ENCODE results near the gene PSMD9. TPM values are rescaled to one million over a fixed set of nuclear protein-coding genes. Genes with fewer than 3 reads are reported as not detected.
"Not testable (repeated sequence)": the region's sequence is repeated elsewhere in the genome, so short reads cannot be mapped to it uniquely, and the experiment has no call there.

PSMD9 gene
- polyA plus RNA-seq, 1 donor, result 55.2 TPM

- H3K4me1 ChIP-seq (ENCODE audit: control insufficient read depth, insufficient read depth, low read length), result no peaks in the 10 kb centered on the region
- no peaks in the 10 kb centered on the region for H3K36me3 ChIP-seq (ENCODE audit: control insufficient read depth, insufficient read depth, low read length)
- H3K9me3 ChIP-seq (ENCODE audit: control insufficient read depth, low read depth, low read length), result no peaks in the 10 kb centered on the region
- DNase-seq, result peak; percentile 51 to 65
- no CpG with 5 or more reads among the region's 5 CpGs for WGBS (ENCODE audit: insufficient coverage, low lambda C conversion rate)
- H3K27ac ChIP-seq (ENCODE audit: low read length), result peak overlapping the region; percentile 37
- no peak overlapping the region for H3K4me3 ChIP-seq (ENCODE audit: low read length)
- no peaks in the 10 kb centered on the region for H3K27me3 ChIP-seq (ENCODE audit: control insufficient read depth, insufficient read depth, low read length)
Measured at GRCh38 chr12:121872546-121873215, 15.9 kb upstream of the PSMD9 start.

- peak overlapping the region; percentile 37 for H3K27ac ChIP-seq (ENCODE audit: low read length)
- H3K4me3 ChIP-seq (ENCODE audit: low read length), result no peak overlapping the region
- no peaks in the 10 kb centered on the region for H3K4me1 ChIP-seq (ENCODE audit: control insufficient read depth, insufficient read depth, low read length)
- H3K9me3 ChIP-seq (ENCODE audit: control insufficient read depth, low read depth, low read length), result no peaks in the 10 kb centered on the region
- DNase-seq, result no peak
- H3K27me3 ChIP-seq (ENCODE audit: control insufficient read depth, insufficient read depth, low read length), result no peaks in the 10 kb centered on the region
- H3K36me3 ChIP-seq (ENCODE audit: control insufficient read depth, insufficient read depth, low read length), result no peaks in the 10 kb centered on the region
- no CpG with 5 or more reads among the region's 6 CpGs for WGBS (ENCODE audit: insufficient coverage, low lambda C conversion rate)
Measured at GRCh38 chr12:121873216-121873569, 15.4 kb upstream of the PSMD9 start.

GRCh38 chr12:121874071-121874470 lies 14.5 kb upstream of the PSMD9 start:
- H3K27ac ChIP-seq (ENCODE audit: low read length), result no peak overlapping the region
- no peak overlapping the region for H3K4me3 ChIP-seq (ENCODE audit: low read length)
- H3K4me1 ChIP-seq (ENCODE audit: control insufficient read depth, insufficient read depth, low read length), result no peaks in the 10 kb centered on the region
- DNase-seq, result no peak
- WGBS (ENCODE audit: insufficient coverage, low lambda C conversion rate), result no CpG with 5 or more reads among the region's 6 CpGs
- no peaks in the 10 kb centered on the region for H3K9me3 ChIP-seq (ENCODE audit: control insufficient read depth, low read depth, low read length)
- H3K36me3 ChIP-seq (ENCODE audit: control insufficient read depth, insufficient read depth, low read length), result no peaks in the 10 kb centered on the region
- no peaks in the 10 kb centered on the region for H3K27me3 ChIP-seq (ENCODE audit: control insufficient read depth, insufficient read depth, low read length)

DNA sequence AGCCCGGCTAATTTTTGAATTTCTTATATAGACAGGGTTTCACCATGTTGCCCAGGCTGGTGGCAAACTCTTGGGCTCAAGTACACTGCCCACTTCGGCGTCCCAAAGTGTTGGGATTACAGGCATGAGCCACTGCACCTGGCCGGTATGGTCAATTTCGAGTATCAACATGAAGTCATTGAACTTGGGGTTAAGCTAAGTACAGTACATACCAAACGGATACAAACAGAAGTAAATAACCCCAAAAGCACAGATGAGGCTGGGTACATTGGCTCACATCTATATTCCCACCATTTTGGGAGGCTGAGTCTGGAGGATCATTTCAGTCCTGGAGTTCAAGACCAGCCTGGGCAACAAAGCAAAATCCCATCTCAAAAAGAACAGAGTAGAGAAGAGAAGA lies 13.0 kb upstream of the PSMD9 start:
- Histone ChIP-seq H3K27ac (ENCODE audit: low read length) (no peak overlapping the region), H3K27me3 (ENCODE audit: control insufficient read depth, insufficient read depth, low read length) (no peaks in the 10 kb centered on the region), H3K36me3 (ENCODE audit: control insufficient read depth, insufficient read depth, low read length) (no peaks in the 10 kb centered on the region), H3K4me3 (ENCODE audit: low read length) (no peak overlapping the region), H3K4me1 (ENCODE audit: control insufficient read depth, insufficient read depth, low read length) (no peaks in the 10 kb centered on the region), H3K9me3 (ENCODE audit: control insufficient read depth, low read depth, low read length) (no peaks in the 10 kb centered on the region)
- WGBS (ENCODE audit: insufficient coverage, low lambda C conversion rate), result no CpG with 5 or more reads among the region's 6 CpGs
- no peak for DNase-seq

- not testable (repeated sequence) for H3K4me1 ChIP-seq (ENCODE audit: control insufficient read depth, insufficient read depth, low read length); DNase-seq; H3K27me3 ChIP-seq (ENCODE audit: control insufficient read depth, insufficient read depth, low read length); H3K36me3 ChIP-seq (ENCODE audit: control insufficient read depth, insufficient read depth, low read length); H3K27ac ChIP-seq (ENCODE audit: low read length); H3K4me3 ChIP-seq (ENCODE audit: low read length); H3K9me3 ChIP-seq (ENCODE audit: control insufficient read depth, low read depth, low read length)
- no CpG with 5 or more reads among the region's 8 CpGs for WGBS (ENCODE audit: insufficient coverage, low lambda C conversion rate)
Measured at GRCh38 chr12:121876080-121876447, 12.5 kb upstream of the PSMD9 start.

DNA sequence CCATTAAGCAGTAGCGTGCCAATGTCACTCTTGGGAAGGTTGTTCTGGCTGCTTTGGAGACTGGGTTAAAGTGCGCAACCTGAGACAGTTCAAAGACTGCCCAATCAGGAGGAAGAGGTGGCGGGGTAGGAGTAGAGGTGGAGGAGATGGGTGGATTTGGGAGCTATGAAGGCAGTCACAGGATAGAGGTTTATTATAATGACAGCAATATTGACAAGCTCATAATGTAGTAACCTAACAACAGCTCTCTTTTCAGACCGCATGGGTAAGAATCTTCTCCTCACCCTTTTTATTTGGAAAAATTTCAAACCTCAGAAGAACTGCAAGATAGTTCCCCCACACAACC lies 5.3 kb upstream of the PSMD9 start:
- H3K27me3 ChIP-seq (ENCODE audit: control insufficient read depth, insufficient read depth, low read length), result peaks cover 8% of the 10 kb centered on the region
- DNase-seq, result no peak
- 67% methylated on average over 1 of the region's 4 CpGs for WGBS (ENCODE audit: insufficient coverage, low lambda C conversion rate)
- no peak overlapping the region for H3K4me3 ChIP-seq (ENCODE audit: low read length)
- H3K4me1 ChIP-seq (ENCODE audit: control insufficient read depth, insufficient read depth, low read length), result peaks cover 3% of the 10 kb centered on the region
- no peaks in the 10 kb centered on the region for H3K36me3 ChIP-seq (ENCODE audit: control insufficient read depth, insufficient read depth, low read length)
- no peak overlapping the region for H3K27ac ChIP-seq (ENCODE audit: low read length)
- no peaks in the 10 kb centered on the region for H3K9me3 ChIP-seq (ENCODE audit: control insufficient read depth, low read depth, low read length)

- not testable (repeated sequence) for H3K36me3 ChIP-seq (ENCODE audit: control insufficient read depth, insufficient read depth, low read length); DNase-seq; H3K27ac ChIP-seq (ENCODE audit: low read length); H3K4me3 ChIP-seq (ENCODE audit: low read length); H3K9me3 ChIP-seq (ENCODE audit: control insufficient read depth, low read depth, low read length); H3K27me3 ChIP-seq (ENCODE audit: control insufficient read depth, insufficient read depth, low read length)
- peaks cover 13% of the 10 kb centered on the region for H3K4me1 ChIP-seq (ENCODE audit: control insufficient read depth, insufficient read depth, low read length)
- WGBS (ENCODE audit: insufficient coverage, low lambda C conversion rate), result 93% methylated on average over 2 of the region's 11 CpGs
Measured at GRCh38 chr12:121885129-121885528, 3.5 kb upstream of the PSMD9 start.

DNA sequence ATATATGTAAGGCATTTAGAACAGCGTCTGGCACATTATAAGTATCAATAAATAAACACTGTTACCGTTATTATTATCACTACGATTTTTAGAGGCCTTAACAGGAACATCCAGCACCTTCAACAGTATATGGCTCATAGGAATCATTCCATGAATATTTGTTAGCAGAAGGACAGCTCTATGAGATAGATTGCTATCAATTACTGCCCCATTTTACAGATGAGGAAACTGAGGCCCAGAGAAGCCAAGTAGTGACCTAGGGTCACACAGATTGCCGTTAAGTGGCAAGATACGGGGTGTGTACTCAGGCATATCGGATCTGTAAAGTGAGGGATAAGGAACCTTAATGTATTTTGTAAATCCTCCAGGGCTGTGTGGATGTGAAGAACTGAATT lies 510 bp upstream of the PSMD9 start:
- WGBS (ENCODE audit: insufficient coverage, low lambda C conversion rate), result no CpG with 5 or more reads among the region's 6 CpGs
- Histone ChIP-seq H3K27me3 (ENCODE audit: control insufficient read depth, insufficient read depth, low read length) (peaks cover 5% of the 10 kb centered on the region), H3K4me3 (ENCODE audit: low read length) (peak overlapping the region; percentile 98), H3K27ac (ENCODE audit: low read length) (peak overlapping the region; percentile 99), H3K36me3 (ENCODE audit: control insufficient read depth, insufficient read depth, low read length) (peaks cover 3% of the 10 kb centered on the region), H3K4me1 (ENCODE audit: control insufficient read depth, insufficient read depth, low read length) (peaks cover 31% of the 10 kb centered on the region), H3K9me3 (ENCODE audit: control insufficient read depth, low read depth, low read length) (no peaks in the 10 kb centered on the region)
- no peak for DNase-seq

- H3K27ac ChIP-seq (ENCODE audit: low read length), result peak overlapping the region; percentile 99
- WGBS (ENCODE audit: insufficient coverage, low lambda C conversion rate), result no CpG with 5 or more reads among the region's 7 CpGs
- peaks cover 3% of the 10 kb centered on the region for H3K36me3 ChIP-seq (ENCODE audit: control insufficient read depth, insufficient read depth, low read length)
- peak overlapping the region; percentile 98 for H3K4me3 ChIP-seq (ENCODE audit: low read length)
- peaks cover 42% of the 10 kb centered on the region for H3K4me1 ChIP-seq (ENCODE audit: control insufficient read depth, insufficient read depth, low read length)
- no peaks in the 10 kb centered on the region for H3K9me3 ChIP-seq (ENCODE audit: control insufficient read depth, low read depth, low read length)
- DNase-seq, result no peak
- peaks cover 3% of the 10 kb centered on the region for H3K27me3 ChIP-seq (ENCODE audit: control insufficient read depth, insufficient read depth, low read length)
Measured at GRCh38 chr12:121889274-121889624, 659 bp downstream of the PSMD9 start.

DNA sequence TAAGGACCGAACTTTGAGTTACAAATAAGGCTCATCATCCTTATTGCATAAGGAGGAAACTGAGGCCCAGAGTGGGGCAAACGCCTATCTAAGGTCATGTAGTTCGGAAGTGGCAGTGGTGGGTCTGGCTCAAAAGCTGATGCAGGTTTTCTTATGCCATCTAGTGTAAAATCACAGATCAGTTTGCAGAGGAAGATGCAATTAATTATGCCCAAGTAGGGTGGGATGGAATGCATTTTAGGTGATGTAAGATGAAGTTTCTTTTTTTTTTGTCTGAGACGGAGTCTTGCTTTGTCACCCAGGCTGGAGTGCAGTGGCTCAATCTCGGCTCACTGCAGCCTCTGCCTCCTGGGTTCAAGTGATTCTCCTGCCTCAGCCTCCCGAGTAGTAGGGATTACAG lies 1.1 kb downstream of the PSMD9 start:
- H3K9me3 ChIP-seq (ENCODE audit: control insufficient read depth, low read depth, low read length); H3K27ac ChIP-seq (ENCODE audit: low read length); H3K27me3 ChIP-seq (ENCODE audit: control insufficient read depth, insufficient read depth, low read length); DNase-seq; H3K36me3 ChIP-seq (ENCODE audit: control insufficient read depth, insufficient read depth, low read length): not testable (repeated sequence)
- H3K4me1 ChIP-seq (ENCODE audit: control insufficient read depth, insufficient read depth, low read length), result peaks cover 46% of the 10 kb centered on the region
- peak overlapping the region; percentile 98 for H3K4me3 ChIP-seq (ENCODE audit: low read length)
- WGBS (ENCODE audit: insufficient coverage, low lambda C conversion rate), result no CpG with 5 or more reads among the region's 6 CpGs

- peaks cover 46% of the 10 kb centered on the region for H3K4me1 ChIP-seq (ENCODE audit: control insufficient read depth, insufficient read depth, low read length)
- no peaks in the 10 kb centered on the region for H3K9me3 ChIP-seq (ENCODE audit: control insufficient read depth, low read depth, low read length)
- no peaks in the 10 kb centered on the region for H3K27me3 ChIP-seq (ENCODE audit: control insufficient read depth, insufficient read depth, low read length)
- H3K36me3 ChIP-seq (ENCODE audit: control insufficient read depth, insufficient read depth, low read length), result peaks cover 25% of the 10 kb centered on the region
- H3K27ac ChIP-seq (ENCODE audit: low read length), result peak overlapping the region; percentile 5
- no CpG with 5 or more reads among the region's 13 CpGs for WGBS (ENCODE audit: insufficient coverage, low lambda C conversion rate)
- DNase-seq, result peak in 1 of 2 donors; percentile 41
- no peak overlapping the region for H3K4me3 ChIP-seq (ENCODE audit: low read length)
Measured at GRCh38 chr12:121892673-121893561, 4.3 kb downstream of the PSMD9 start.

All from large intestine (tissue), 3 donors.